ENCODE results near the gene CCDC12.

DNA sequence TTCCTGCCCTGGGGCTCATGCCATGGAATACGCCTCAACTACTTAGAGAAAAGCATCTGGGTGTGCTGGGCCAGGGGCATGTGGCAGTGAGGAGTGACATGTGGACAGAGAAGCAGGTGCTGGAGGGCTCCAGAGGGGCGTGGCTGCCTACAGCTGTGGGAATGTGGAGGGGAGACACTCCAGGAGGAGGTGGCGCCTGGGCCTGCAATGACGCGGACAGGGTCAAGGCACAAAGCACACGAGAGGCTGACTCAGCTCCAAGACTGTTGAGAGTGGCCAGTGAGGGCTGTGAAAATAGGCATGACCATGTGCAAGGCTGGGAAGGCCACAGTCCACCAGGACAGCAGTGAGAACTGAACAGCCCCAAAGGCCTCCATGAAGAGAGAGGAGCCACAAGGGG is 50.5 kb downstream of the CCDC12 start:
- TF ChIP-seq, protein P1, sequence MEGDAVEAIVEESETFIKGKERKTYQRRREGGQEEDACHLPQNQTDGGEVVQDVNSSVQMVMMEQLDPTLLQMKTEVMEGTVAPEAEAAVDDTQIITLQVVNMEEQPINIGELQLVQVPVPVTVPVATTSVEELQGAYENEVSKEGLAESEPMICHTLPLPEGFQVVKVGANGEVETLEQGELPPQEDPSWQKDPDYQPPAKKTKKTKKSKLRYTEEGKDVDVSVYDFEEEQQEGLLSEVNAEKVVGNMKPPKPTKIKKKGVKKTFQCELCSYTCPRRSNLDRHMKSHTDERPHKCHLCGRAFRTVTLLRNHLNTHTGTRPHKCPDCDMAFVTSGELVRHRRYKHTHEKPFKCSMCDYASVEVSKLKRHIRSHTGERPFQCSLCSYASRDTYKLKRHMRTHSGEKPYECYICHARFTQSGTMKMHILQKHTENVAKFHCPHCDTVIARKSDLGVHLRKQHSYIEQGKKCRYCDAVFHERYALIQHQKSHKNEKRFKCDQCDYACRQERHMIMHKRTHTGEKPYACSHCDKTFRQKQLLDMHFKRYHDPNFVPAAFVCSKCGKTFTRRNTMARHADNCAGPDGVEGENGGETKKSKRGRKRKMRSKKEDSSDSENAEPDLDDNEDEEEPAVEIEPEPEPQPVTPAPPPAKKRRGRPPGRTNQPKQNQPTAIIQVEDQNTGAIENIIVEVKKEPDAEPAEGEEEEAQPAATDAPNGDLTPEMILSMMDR (IDR thresholded peaks at IDR 0.05) = no peak
- no peak for TF ChIP-seq ZFX (IDR thresholded peaks at IDR 0.05; ENCODE audit: borderline replicate concordance)
